Breast epithelium (tissue), 3 donors: Measurements from ENCODE around the gene RUVBL1.

Experiments used
- CTCF ChIP-seq, 3 donors: fragments of 450-650 bp; IDR thresholded peaks; one replicate each; pipeline ENCODE4 v1.5.1; 2016 to 2017; ENCODE audit warnings: antibody characterized with exemption in 3 of 3, mild to moderate bottlenecking in 3 of 3, moderate library complexity in 3 of 3
- POLR2A ChIP-seq: fragments of 450-650 bp; IDR thresholded peaks from one replicate; pipeline ENCODE4 v1.6.1; 2016; ENCODE audit warnings: antibody characterized with exemption, mild to moderate bottlenecking, moderate library complexity
- POLR2AphosphoS5 ChIP-seq, 3 donors: sonication (generic); formaldehyde crosslinking; IDR thresholded peaks; one replicate each; pipeline ENCODE4 v1.6.1; 2017; ENCODE audit warnings: antibody characterized with exemption in 3 of 3

GRCh38 chr3:128128251-128128650 lies 4.6 kb upstream of the RUVBL1 start:
- TF ChIP-seq CTCF (IDR thresholded peaks at IDR 0.05): no peak
- no peak for TF ChIP-seq POLR2AphosphoS5 (IDR thresholded peaks at IDR 0.05)
- TF ChIP-seq POLR2A: no peak
